Lung (tissue), 12 donors: ENCODE measurements around the gene QRICH2. TPM values are rescaled to one million over a fixed set of nuclear protein-coding genes. Genes with fewer than 3 reads are reported as not detected.
A peak's percentile ranks its signal among the peaks of the same experiment; 100 is the strongest.
"Not testable (repeated sequence)": the region's sequence is repeated elsewhere in the genome, so short reads cannot be mapped to it uniquely, and the experiment has no call there.

ENCODE experiments used
- ATAC-seq: fragments of 200-7000 bp; cut with Tn5 transposase; one replicate; pipeline ENCODE4 v1.9.1; 2020; ENCODE audit warnings: moderate number of reproducible peaks; ENCODE audit not compliant: insufficient read depth, low FRiP score
- DNase-seq, 3 donors: peaks; one replicate each; pipeline ENCODE4 v3.0.0-alpha.2; 2013 to 2017
- H3K27ac ChIP-seq, 2 donors: one replicate each; pipeline ENCODE4 v1.5.1; 2013; ENCODE audit warnings: mild to moderate bottlenecking in 2 of 2, moderate library complexity in 2 of 2, control low read depth in 1 of 2, inconsistent platforms in 1 of 2, low read depth in 1 of 2, low read length in 1 of 2
- H3K27me3 ChIP-seq, 3 donors: one replicate each; pipeline ENCODE4 v1.5.1; 2013; ENCODE audit warnings: low read length in 2 of 3; ENCODE audit not compliant: control insufficient read depth in 3 of 3, insufficient read depth in 3 of 3
- H3K36me3 ChIP-seq, 4 donors: one replicate each; pipeline ENCODE4 v1.5.1; 2013; ENCODE audit warnings: low read length in 4 of 4, mild to moderate bottlenecking in 1 of 4, moderate library complexity in 1 of 4; ENCODE audit not compliant: control insufficient read depth in 4 of 4, insufficient read depth in 4 of 4
- H3K4me1 ChIP-seq, 5 donors: one replicate each; pipeline ENCODE4 v1.5.1; 2013; ENCODE audit warnings: low read length in 5 of 5, mild to moderate bottlenecking in 2 of 5, moderate library complexity in 1 of 5; ENCODE audit not compliant: control insufficient read depth in 5 of 5, insufficient read depth in 5 of 5
- H3K4me3 ChIP-seq: one replicate; pipeline ENCODE4 v1.5.1; 2013; ENCODE audit warnings: mild to moderate bottlenecking, control low read depth, moderate library complexity
- H3K9ac ChIP-seq, 2 donors: one replicate each; pipeline ENCODE4 v1.5.1; 2013; ENCODE audit warnings: low read length in 2 of 2, control low read depth in 1 of 2; ENCODE audit not compliant: insufficient read depth in 1 of 2
- H3K9me3 ChIP-seq, 4 donors: one replicate each; pipeline ENCODE4 v1.5.1; 2013; ENCODE audit warnings: low read length in 3 of 4, mild to moderate bottlenecking in 1 of 4, moderate library complexity in 1 of 4; ENCODE audit not compliant: control insufficient read depth in 4 of 4, insufficient read depth in 3 of 4
- CTCF ChIP-seq: IDR thresholded peaks from 2 replicates; pipeline ENCODE4 v1.5.1; 2012; ENCODE audit warnings: mild to moderate bottlenecking; ENCODE audit errors: control extremely low read depth, extremely low read depth
- WGBS, 2 donors: extraction: QIAGEN DNeasy Blood & Tissue Kit; methylation state at CpG; one replicate each; pipeline ENCODE4 v1.1.7; 2013; 5-methylcytosine and 5-hydroxymethylcytosine counted together
- polyA plus RNA-seq, 2 donors: library from polyadenylated mRNA; stranded (reverse); fragments of 200-250 nt; gene quantifications; one replicate each; pipeline ENCODE4 v1.2.1, GENCODE V29; 2013
- total RNA-seq, 2 donors: library from RNA; depleted of rRNA in 1 of 2; stranded (reverse); fragments of >200 nt in 1 of 2; gene quantifications; one replicate each; pipeline ENCODE4 v1.2.1, GENCODE V29; 2014 to 2021
- donor health status: control.
- donor health status: control.
- donor health status: Bipolar disorder and iron deficiency.
- donor health status: healthy.
- donor health status: DM: yes; HTN: yes; CAD: no.

The QRICH2 gene
- total and polyA plus RNA-seq, 4 donors = 2.3 to 4.7 (median 2.7) TPM

DNA sequence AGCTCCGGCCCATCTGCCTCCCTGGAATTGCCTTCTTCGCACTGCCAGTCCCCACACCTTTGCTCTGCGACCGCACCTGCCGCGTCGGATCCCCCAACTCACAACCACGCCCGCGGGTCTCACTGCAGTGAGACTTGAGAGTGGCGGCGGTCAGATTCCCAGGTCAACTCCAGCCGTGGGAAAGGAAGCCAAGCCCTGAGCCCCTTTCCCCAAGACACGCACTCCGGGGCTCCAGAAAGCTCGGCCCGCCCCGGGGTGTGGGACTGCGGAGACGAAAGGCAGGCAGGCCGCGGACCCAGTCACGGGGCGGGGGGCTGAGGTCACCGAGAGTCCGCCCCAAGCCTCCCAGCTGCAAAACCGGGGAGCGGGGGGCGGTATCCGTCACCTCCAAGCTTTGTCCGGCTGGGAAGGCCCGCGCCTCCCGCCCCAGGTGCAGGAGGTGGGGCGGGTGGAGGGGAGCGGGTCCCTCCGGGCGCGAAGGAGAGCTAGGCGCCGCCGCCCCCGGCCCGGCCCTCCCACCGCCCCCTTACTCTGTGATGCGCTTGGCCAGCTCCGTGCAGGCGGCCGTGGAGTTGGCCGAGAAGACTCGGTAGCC, 45.0 kb upstream of the QRICH2 start:
- WGBS, 2 donors = 0 to 1% methylated on average over 50 to 51 of the region's 51 CpGs
- no peak for TF ChIP-seq CTCF
- Histone ChIP-seq H3K36me3 (peaks cover 0 to under 1% (median 0%) of the 10 kb centered on the region in 4 donors), H3K4me3 (peak overlapping the region; percentile 82), H3K27ac (peak overlapping the region; percentile 96 to 97), H3K4me1 (peaks cover 0 to 8% (median 1%) of the 10 kb centered on the region in 5 donors), H3K9ac (peak overlapping the region; percentile 0 to 66), H3K9me3 (no peaks in the 10 kb centered on the region), H3K27me3 (no peaks in the 10 kb centered on the region)
- DNase-seq (no peak), ATAC-seq (peak; percentile 7)

GRCh38 chr17:76351526-76352071, 43.5 kb upstream of the QRICH2 start:
- H3K9me3 ChIP-seq = no peaks in the 10 kb centered on the region
- H3K27ac ChIP-seq = no peak overlapping the region
- H3K4me3 ChIP-seq = no peak overlapping the region
- DNase-seq (no peak), ATAC-seq (no peak)
- no peak overlapping the region for H3K9ac ChIP-seq
- H3K4me1 ChIP-seq = peaks cover 0 to 8% (median 0%) of the 10 kb centered on the region in 5 donors
- H3K36me3 ChIP-seq = peaks cover 4 to 6% (median 4%) of the 10 kb centered on the region in 4 donors
- 71 to 80% methylated on average over 9 of the region's 9 CpGs for WGBS, 2 donors
- no peaks in the 10 kb centered on the region for H3K27me3 ChIP-seq
- no peak for TF ChIP-seq CTCF

- no peak overlapping the region for H3K4me3 ChIP-seq
- H3K27ac ChIP-seq = no peak overlapping the region
- no peaks in the 10 kb centered on the region for H3K9me3 ChIP-seq
- no peak overlapping the region for H3K9ac ChIP-seq
- H3K4me1 ChIP-seq = peaks cover 0 to 8% (median 0%) of the 10 kb centered on the region in 5 donors
- H3K36me3 ChIP-seq = peaks cover 4 to 13% (median 6%) of the 10 kb centered on the region in 4 donors
- ATAC-seq (no peak), DNase-seq (no peak)
- no peak for TF ChIP-seq CTCF
- WGBS, 2 donors = 95 to 96% methylated on average over 5 of the region's 5 CpGs
- no peaks in the 10 kb centered on the region for H3K27me3 ChIP-seq
Observed at GRCh38 chr17:76350463-76350862, 42.4 kb upstream of the QRICH2 start.

GRCh38 chr17:76346936-76347335, 38.9 kb upstream of the QRICH2 start:
- not testable (repeated sequence) for H3K27me3 ChIP-seq, H3K9me3 ChIP-seq, H3K27ac ChIP-seq, H3K4me1 ChIP-seq, DNase-seq, ATAC-seq, H3K9ac ChIP-seq, H3K4me3 ChIP-seq
- WGBS, 2 donors = 96 to 97% methylated on average over 11 of the region's 11 CpGs
- H3K36me3 ChIP-seq = peaks cover 7 to 25% (median 10%) of the 10 kb centered on the region in 4 donors
